ENCODE results near the gene CPVL. TPM values are rescaled to one million over a fixed set of nuclear protein-coding genes. Genes with fewer than 3 reads are reported as not detected.

The CPVL gene
- total RNA-seq, 6 experiments from 2014 or later, result 6.2 to 23.4 (median 8.8) TPM

DNA sequence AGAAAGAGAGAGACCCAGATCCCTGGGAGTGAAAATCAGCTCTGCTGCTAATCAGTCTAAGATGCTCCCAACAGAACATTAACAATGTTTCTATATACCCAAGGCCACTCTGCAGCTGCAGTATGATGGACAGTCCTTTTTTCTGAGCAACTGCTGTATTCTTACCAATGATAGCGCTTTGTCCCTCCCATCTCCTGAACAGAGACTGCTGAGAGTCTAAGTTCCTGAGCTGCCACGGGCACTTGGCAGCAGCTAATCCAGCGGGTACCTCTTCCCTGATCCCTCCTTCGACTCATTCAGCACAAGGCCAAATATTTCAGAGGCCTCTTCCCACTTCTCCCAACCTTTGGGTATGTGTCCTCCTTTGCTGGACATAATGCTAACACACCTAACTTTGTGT is 7.7 kb downstream of the CPVL start:
- Histone ChIP-seq H3K36me3 (no peaks in the 10 kb centered on the region), H3K9me3 (no peaks in the 10 kb centered on the region), H3K4me3 (no peak overlapping the region), H3K27ac (no peak overlapping the region), H3K27me3 (no peaks in the 10 kb centered on the region), H3K4me1 (peaks cover 0 to 11% (median 0%) of the 10 kb centered on the region in 4 donors)
- TF ChIP-seq, protein P1, sequence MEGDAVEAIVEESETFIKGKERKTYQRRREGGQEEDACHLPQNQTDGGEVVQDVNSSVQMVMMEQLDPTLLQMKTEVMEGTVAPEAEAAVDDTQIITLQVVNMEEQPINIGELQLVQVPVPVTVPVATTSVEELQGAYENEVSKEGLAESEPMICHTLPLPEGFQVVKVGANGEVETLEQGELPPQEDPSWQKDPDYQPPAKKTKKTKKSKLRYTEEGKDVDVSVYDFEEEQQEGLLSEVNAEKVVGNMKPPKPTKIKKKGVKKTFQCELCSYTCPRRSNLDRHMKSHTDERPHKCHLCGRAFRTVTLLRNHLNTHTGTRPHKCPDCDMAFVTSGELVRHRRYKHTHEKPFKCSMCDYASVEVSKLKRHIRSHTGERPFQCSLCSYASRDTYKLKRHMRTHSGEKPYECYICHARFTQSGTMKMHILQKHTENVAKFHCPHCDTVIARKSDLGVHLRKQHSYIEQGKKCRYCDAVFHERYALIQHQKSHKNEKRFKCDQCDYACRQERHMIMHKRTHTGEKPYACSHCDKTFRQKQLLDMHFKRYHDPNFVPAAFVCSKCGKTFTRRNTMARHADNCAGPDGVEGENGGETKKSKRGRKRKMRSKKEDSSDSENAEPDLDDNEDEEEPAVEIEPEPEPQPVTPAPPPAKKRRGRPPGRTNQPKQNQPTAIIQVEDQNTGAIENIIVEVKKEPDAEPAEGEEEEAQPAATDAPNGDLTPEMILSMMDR (IDR thresholded peaks at IDR 0.05), result no peak
- no peak for TF ChIP-seq POLR2A (IDR thresholded peaks at IDR 0.05)
- no peak for ATAC-seq
- no peak for DNase-seq
- intact Hi-C loops (cut with DNase I), result no loop called here
- WGBS (ENCODE audit: insufficient coverage, low coverage, low lambda C conversion rate, missing lambda C conversion rate), result 60% methylated on average over 4 of the region's 4 CpGs

DNA sequence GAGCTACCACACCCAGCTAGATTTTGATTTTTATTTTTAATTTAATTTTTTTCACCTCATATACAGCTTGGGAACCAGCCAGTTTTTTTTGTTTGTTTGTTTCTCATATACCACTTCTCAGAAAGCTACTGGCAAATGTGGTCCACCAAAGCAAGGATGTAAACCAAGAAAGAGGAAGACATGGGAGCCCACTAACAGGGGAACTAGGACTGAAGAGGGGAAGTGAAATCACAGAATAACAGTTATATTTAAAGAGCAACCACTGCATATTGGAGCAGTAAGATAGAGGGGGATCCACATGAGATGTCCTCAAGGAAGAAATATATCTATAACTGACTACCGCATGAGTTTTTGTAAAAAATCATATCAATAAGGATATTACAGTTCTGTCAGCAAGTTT is 10.5 kb downstream of the CPVL start:
- no peak for TF ChIP-seq POLR2A (IDR thresholded peaks at IDR 0.05)
- TF ChIP-seq, protein P1 (IDR thresholded peaks at IDR 0.05), result no peak
- 86% methylated on average over 1 of the region's 1 CpG for WGBS (ENCODE audit: insufficient coverage, low coverage, low lambda C conversion rate, missing lambda C conversion rate)
- no peaks in the 10 kb centered on the region for H3K27me3 ChIP-seq
- ATAC-seq (peak in 3 of 4 donors; percentile 36 to 67 (median 50)), DNase-seq (no peak)
- H3K27ac ChIP-seq, result no peak overlapping the region
- peaks cover 0 to 6% (median 0%) of the 10 kb centered on the region in 4 donors for H3K4me1 ChIP-seq
- no peaks in the 10 kb centered on the region for H3K36me3 ChIP-seq
- H3K9me3 ChIP-seq, result no peaks in the 10 kb centered on the region
- intact Hi-C loops (cut with DNase I), result no loop called here
- no peak overlapping the region for H3K4me3 ChIP-seq

DNA sequence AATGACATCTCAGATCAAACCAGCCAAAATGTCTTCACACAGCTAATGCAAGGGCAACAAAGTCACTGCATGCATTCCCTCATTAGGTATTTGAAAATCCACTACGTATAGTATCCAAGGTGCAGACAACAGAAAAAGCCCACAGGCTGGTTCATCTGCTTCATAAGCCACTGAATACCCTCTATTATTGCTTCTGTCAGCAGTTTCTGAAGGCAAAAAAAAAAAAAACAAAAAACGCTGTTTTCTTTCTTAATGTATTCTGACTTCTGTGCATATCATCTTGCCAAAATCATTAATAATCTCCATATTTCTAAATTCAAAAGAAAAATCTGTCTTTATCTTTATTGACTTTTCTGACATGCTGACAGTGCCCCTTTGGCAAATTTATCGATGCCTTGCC is 13.4 kb downstream of the CPVL start:
- no peaks in the 10 kb centered on the region for H3K27me3 ChIP-seq
- H3K27ac ChIP-seq, result no peak overlapping the region
- H3K36me3 ChIP-seq, result no peaks in the 10 kb centered on the region
- ATAC-seq, result no peak
- no peaks in the 10 kb centered on the region for H3K9me3 ChIP-seq
- 78% methylated on average over 3 of the region's 3 CpGs for WGBS (ENCODE audit: insufficient coverage, low coverage, low lambda C conversion rate, missing lambda C conversion rate)
- DNase-seq, result no peak
- no peak overlapping the region for H3K4me3 ChIP-seq
- intact Hi-C loops (cut with DNase I), result no loop called here
- H3K4me1 ChIP-seq, result no peaks in the 10 kb centered on the region
- TF ChIP-seq POLR2A (IDR thresholded peaks at IDR 0.05), result no peak
- TF ChIP-seq, protein P1 (IDR thresholded peaks at IDR 0.05), result no peak

DNA sequence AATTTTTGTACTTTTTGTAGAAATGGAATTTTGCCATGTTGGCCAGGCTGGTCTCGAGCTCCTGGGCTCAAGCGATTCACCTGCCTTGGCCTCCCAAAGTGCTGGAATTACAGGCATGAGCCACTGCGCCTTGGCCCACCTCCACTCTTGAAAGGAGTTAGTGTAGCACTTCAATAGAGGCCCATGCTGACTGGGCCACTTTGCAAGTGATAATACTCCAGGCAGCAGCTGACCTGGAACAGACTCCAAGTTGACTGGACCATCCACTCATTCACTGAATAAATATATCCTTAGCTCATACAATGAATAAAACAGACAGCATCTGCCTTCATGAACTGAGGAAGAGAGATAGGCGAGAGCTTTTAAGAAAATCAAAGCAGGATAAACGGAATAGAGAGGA is 14.7 kb downstream of the CPVL start:
- ATAC-seq, result no peak
- DNase-seq, result no peak
- 76% methylated on average over 3 of the region's 5 CpGs for WGBS (ENCODE audit: insufficient coverage, low coverage, low lambda C conversion rate, missing lambda C conversion rate)
- TF ChIP-seq, protein P1 (IDR thresholded peaks at IDR 0.05), result no peak
- TF ChIP-seq POLR2A (IDR thresholded peaks at IDR 0.05), result no peak
- Histone ChIP-seq H3K27me3 (no peaks in the 10 kb centered on the region), H3K9me3 (no peaks in the 10 kb centered on the region), H3K4me1 (no peaks in the 10 kb centered on the region), H3K27ac (no peak overlapping the region), H3K4me3 (no peak overlapping the region), H3K36me3 (no peaks in the 10 kb centered on the region)
- intact Hi-C loops (cut with DNase I), result no loop called here

DNA sequence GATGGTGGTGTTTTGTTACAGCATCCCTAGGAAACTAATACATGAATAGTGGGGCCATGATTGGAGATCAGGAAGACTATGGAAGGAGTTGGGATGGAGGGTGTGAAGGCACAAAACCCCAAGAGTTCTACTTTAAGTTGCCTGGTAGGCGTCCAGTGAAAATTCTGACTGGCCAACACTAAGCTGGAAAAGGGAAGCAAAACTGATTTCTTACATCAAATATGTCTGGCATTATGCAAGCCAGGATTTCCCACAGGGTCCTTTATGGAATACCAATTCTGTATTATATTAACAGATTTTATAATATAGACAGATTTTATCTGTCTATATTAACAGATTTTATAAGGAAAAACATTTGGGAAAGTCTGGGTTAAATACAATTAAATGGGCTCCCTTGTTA is 16.2 kb downstream of the CPVL start:
- 100% methylated on average over 1 of the region's 1 CpG for whole genome bisulfite sequencing (ENCODE audit: insufficient coverage, low coverage, low lambda C conversion rate, missing lambda C conversion rate)
- no peak overlapping the region for H3K4me3 ChIP-seq
- no peaks in the 10 kb centered on the region for H3K27me3 ChIP-seq
- no peaks in the 10 kb centered on the region for H3K36me3 ChIP-seq
- H3K4me1 ChIP-seq, result no peaks in the 10 kb centered on the region
- no peak overlapping the region for H3K27ac ChIP-seq
- intact Hi-C loops (cut with DNase I), result no loop called here
- TF ChIP-seq POLR2A (IDR thresholded peaks at IDR 0.05), result no peak
- TF ChIP-seq, protein P1 (IDR thresholded peaks at IDR 0.05), result no peak
- no peak for DNase-seq
- no peak for ATAC-seq
- H3K9me3 ChIP-seq, result no peaks in the 10 kb centered on the region
